HepG2 (cell line): ENCODE measurements around the gene GUCY2D.
"Not testable (repeated sequence)": the region's sequence is repeated elsewhere in the genome, so short reads cannot be mapped to it uniquely, and the experiment has no call there.

ENCODE experiments used
- ARID2 ChIP-seq: sonication (generic); formaldehyde crosslinking; IDR thresholded peaks from 2 replicates; pipeline ENCODE4 v1.8.1; 2022; ENCODE audit warnings: mild to moderate bottlenecking, missing genetic modification reagents, borderline replicate concordance
- BCL6 ChIP-seq: IDR thresholded peaks from 2 replicates; pipeline ENCODE4 v1.6.1; 2016; ENCODE audit warnings: missing genetic modification reagents, missing compliant biosample characterization
- CTCF ChIP-seq: sonication (generic); formaldehyde crosslinking; IDR thresholded peaks from 2 replicates; pipeline ENCODE4 v1.5.0; 2020; ENCODE audit warnings: mild to moderate bottlenecking, missing genetic modification reagents, moderate library complexity
- E2F5 ChIP-seq: sonication (generic); formaldehyde crosslinking; conservative IDR thresholded peaks from 2 replicates; pipeline ENCODE4 v1.4.0; 2020; ENCODE audit warnings: missing genetic modification reagents
- EP300 ChIP-seq, 3 experiments: sonication (generic) in 1 of 3; formaldehyde crosslinking in 1 of 3; IDR thresholded peaks; 2 replicates each; pipeline versions ENCODE4 v1.5.1 to v1.6.1; 2011 to 2020; ENCODE audit warnings: low read depth in 2 of 3, low read length in 2 of 3, borderline replicate concordance in 1 of 3, improper control_type of control experiment in 1 of 3, mild to moderate bottlenecking in 1 of 3, missing genetic modification reagents in 1 of 3, moderate library complexity in 1 of 3
- KDM1A ChIP-seq: IDR thresholded peaks from 2 replicates; pipeline ENCODE4 v1.6.1; 2016; ENCODE audit warnings: missing compliant biosample characterization
- MAX ChIP-seq: IDR thresholded peaks from 2 replicates; pipeline ENCODE4 v1.6.1; 2012; ENCODE audit warnings: inconsistent platforms
- NR1H2 ChIP-seq: sonication (generic); formaldehyde crosslinking; IDR thresholded peaks from 2 replicates; pipeline ENCODE4 v1.8.1; 2022; ENCODE audit warnings: low read depth, missing genetic modification reagents, borderline replicate concordance
- POLR2AphosphoS5 ChIP-seq: IDR thresholded peaks from 2 replicates; pipeline ENCODE4 v1.6.1; 2012; ENCODE audit warnings: low read depth, low read length
- ZBTB40 ChIP-seq, 2 experiments: fragments of 450-650 bp in 1 of 2; sonication (generic) in 1 of 2; formaldehyde crosslinking in 1 of 2; IDR thresholded peaks; 2 replicates each; pipeline versions ENCODE4 v1.6.1 to v1.8.0; 2016 to 2022; ENCODE audit warnings: antibody characterized with exemption in 1 of 2, mild to moderate bottlenecking in 1 of 2, missing genetic modification reagents in 1 of 2
- ZNF704 ChIP-seq: sonication (generic); formaldehyde crosslinking; IDR thresholded peaks from 2 replicates; pipeline ENCODE4 v1.8.1; 2023; ENCODE audit warnings: mild to moderate bottlenecking, inconsistent platforms, moderate library complexity, missing genetic modification reagents, borderline replicate concordance

GRCh38 chr17:8024161-8024560, 21.7 kb downstream of the GUCY2D start:
- not testable (repeated sequence) for TF ChIP-seq EP300 (IDR thresholded peaks at IDR 0.05; ENCODE audit: low read depth in 2 of 2, low read length in 2 of 2); EP300 (CRISPR knock-in tag; IDR thresholded peaks at IDR 0.05; ENCODE audit: borderline replicate concordance); NR1H2 (CRISPR knock-in tag); POLR2AphosphoS5; CTCF (CRISPR knock-in tag); MAX; KDM1A (CRISPR knock-in tag); ZBTB40 (IDR thresholded peaks at IDR 0.05); ZBTB40 (CRISPR knock-in tag; IDR thresholded peaks at IDR 0.05); BCL6 (CRISPR knock-in tag); ARID2; E2F5; ZNF704
